H1 (cell line): ENCODE data around the gene BARHL2. TPM values are rescaled to one million over a fixed set of nuclear protein-coding genes. Genes with fewer than 3 reads are reported as not detected.

ENCODE experiments used
- CTCF ChIA-PET: fragments of 300-600 bp; sonication (Branson Sonifier 250); formaldehyde crosslinking; loops from one replicate; lab custom pipeline; 2021; ENCODE audit not compliant: partially characterized antibody; lab: Charles Lee
- POLR2A ChIA-PET: fragments of 300-600 bp; sonication (Branson Sonifier 250); formaldehyde crosslinking; loops from one replicate; lab custom pipeline; 2021; ENCODE audit warnings: inconsistent platforms; ENCODE audit not compliant: partially characterized antibody; lab: Charles Lee
- DNase-seq, 2 experiments: peaks; one replicate each; pipeline versions ENCODE4 v3.0.0 to v3.0.0-alpha.2; 2010 to 2022; ENCODE audit warnings: low spot score in 2 of 2, low read depth in 1 of 2, mixed read lengths in 1 of 2
- FAIRE-seq: peaks from 2 replicates; lab custom pipeline; 2011; peaks lifted over from hg19 to GRCh38; lab: Jason Lieb, UNC
- H2AFZ ChIP-seq: 2 replicates; pipeline ENCODE4 v1.8.1; 2012; ENCODE audit warnings: low read length, inconsistent platforms
- H2AK5ac ChIP-seq: 2 replicates; pipeline ENCODE4 v1.6.1; 2013; ENCODE audit warnings: low read depth, low read length
- H2BK120ac ChIP-seq: replicated peaks from 2 replicates; pipeline ENCODE3; 2013; ENCODE audit warnings: low read depth, low read length, inconsistent platforms
- H2BK12ac ChIP-seq: 2 replicates; pipeline ENCODE4 v1.6.1; 2013; ENCODE audit warnings: low read depth, low read length
- H2BK15ac ChIP-seq: 2 replicates; pipeline ENCODE4 v1.6.1; 2013; ENCODE audit warnings: low read length
- H2BK20ac ChIP-seq: 2 replicates; pipeline ENCODE4 v1.6.1; 2013; ENCODE audit warnings: low read length
- H2BK5ac ChIP-seq: 2 replicates; pipeline ENCODE4 v1.6.1; 2013; ENCODE audit warnings: low read depth, low read length
- H3K14ac ChIP-seq: 2 replicates; pipeline ENCODE4 v1.6.1; 2013; ENCODE audit warnings: inconsistent platforms; ENCODE audit not compliant: insufficient read length
- H3K18ac ChIP-seq: 2 replicates; pipeline ENCODE4 v1.6.1; 2013; ENCODE audit warnings: low read length; ENCODE audit errors: extremely low read depth
- H3K23ac ChIP-seq: 2 replicates; pipeline ENCODE4 v1.6.1; 2013; ENCODE audit warnings: inconsistent platforms; ENCODE audit not compliant: insufficient read length
- H3K23me2 ChIP-seq: 2 replicates; pipeline ENCODE4 v1.6.1; 2013; ENCODE audit warnings: low read depth, low read length
- H3K27ac ChIP-seq: 2 replicates; pipeline ENCODE4 v1.6.1; 2011; ENCODE audit warnings: low read depth, low read length, inconsistent platforms
- H3K27me3 ChIP-seq, 4 experiments: replicated peaks in 1 of 4; 1 replicate in 1 of 4; 2 replicates in 3 of 4; pipeline versions ENCODE4 v1.6.1 to v1.8.1; 2011 to 2013; ENCODE audit warnings: low read length in 3 of 4, mild to moderate bottlenecking in 3 of 4, inconsistent platforms in 2 of 4, mixed read lengths in 2 of 4, moderate library complexity in 1 of 4; ENCODE audit not compliant: control insufficient read depth in 3 of 4, insufficient read depth in 3 of 4; ENCODE audit errors: extremely low read depth in 1 of 4
- H3K36me3 ChIP-seq, 4 experiments: 2 replicates each; pipeline versions ENCODE4 v1.6.1 to v1.8.1; 2011 to 2013; ENCODE audit warnings: mild to moderate bottlenecking in 4 of 4, low read length in 3 of 4, moderate library complexity in 2 of 4, control low read depth in 1 of 4, inconsistent platforms in 1 of 4; ENCODE audit not compliant: insufficient read depth in 4 of 4, control insufficient read depth in 2 of 4
- H3K4ac ChIP-seq: replicated peaks from 2 replicates; pipeline ENCODE3; 2013; ENCODE audit warnings: low read length, low read depth, mixed read lengths, inconsistent platforms; ENCODE audit not compliant: insufficient read length
- H3K4me1 ChIP-seq, 4 experiments: replicated peaks in 1 of 4; 1 replicate in 1 of 4; 2 replicates in 3 of 4; pipeline versions ENCODE4 v1.6.1 to v1.8.1; 2011 to 2013; ENCODE audit warnings: low read length in 3 of 4, inconsistent platforms in 2 of 4, mixed read lengths in 1 of 4; ENCODE audit not compliant: insufficient read depth in 4 of 4, control insufficient read depth in 3 of 4
- H3K4me2 ChIP-seq, 2 experiments: 2 replicates each; pipeline versions ENCODE4 v1.6.1 to v1.8.1; 2011 to 2013; ENCODE audit warnings: low read depth in 2 of 2, low read length in 2 of 2, control low read depth in 1 of 2, inconsistent platforms in 1 of 2, mild to moderate bottlenecking in 1 of 2; ENCODE audit not compliant: insufficient read depth in 1 of 2
- H3K4me3 ChIP-seq, 4 experiments: fragments of 200-600, 300-600 bp in 1 of 4; sonication (generic), shearing (Covaris generic), sonication (Bioruptor Twin) in 1 of 4; 2 replicates each; pipeline versions ENCODE4 v1.5.1 to v1.8.1; 2011 to 2016; ENCODE audit warnings: low read length in 4 of 4, low read depth in 3 of 4, control low read depth in 2 of 4, inconsistent platforms in 2 of 4, mild to moderate bottlenecking in 2 of 4, mixed read lengths in 1 of 4, moderate library complexity in 1 of 4; ENCODE audit not compliant: insufficient read depth in 2 of 4; ENCODE audit errors: extremely low read depth in 1 of 4
- H3K56ac ChIP-seq: replicated peaks from 2 replicates; pipeline ENCODE3; 2013; ENCODE audit warnings: low read depth, mild to moderate bottlenecking, mixed read lengths, low read length, inconsistent platforms; ENCODE audit not compliant: insufficient read length
- H3K79me1 ChIP-seq: 2 replicates; pipeline ENCODE4 v1.6.1; 2013; ENCODE audit warnings: low read depth, low read length, control low read depth
- H3K79me2 ChIP-seq, 2 experiments: 2 replicates each; pipeline versions ENCODE4 v1.6.1 to v1.8.1; 2012 to 2013; ENCODE audit warnings: low read length in 2 of 2, mild to moderate bottlenecking in 2 of 2, inconsistent platforms in 1 of 2; ENCODE audit not compliant: insufficient read depth in 2 of 2, control insufficient read depth in 1 of 2
- H3K9ac ChIP-seq, 4 experiments: replicated peaks in 1 of 4; 1 replicate in 1 of 4; 2 replicates in 3 of 4; pipeline versions ENCODE4 v1.6.1 to v1.8.1; 2011 to 2013; ENCODE audit warnings: low read depth in 3 of 4, low read length in 3 of 4, control low read depth in 2 of 4, mild to moderate bottlenecking in 2 of 4, moderate library complexity in 2 of 4, inconsistent platforms in 1 of 4; ENCODE audit errors: extremely low read depth in 1 of 4
- H3K9me3 ChIP-seq, 2 experiments: 2 replicates each; pipeline versions ENCODE4 v1.6.1 to v1.8.1; 2012 to 2013; ENCODE audit warnings: mild to moderate bottlenecking in 2 of 2, moderate library complexity in 2 of 2, control low read depth in 1 of 2, inconsistent platforms in 1 of 2, low read depth in 1 of 2, low read length in 1 of 2, mixed read lengths in 1 of 2; ENCODE audit not compliant: insufficient read depth in 2 of 2
- H4K20me1 ChIP-seq, 2 experiments: replicated peaks in 1 of 2; 2 replicates each; pipeline versions ENCODE3 to v1.8.1; 2011 to 2013; ENCODE audit warnings: inconsistent platforms in 2 of 2, low read length in 2 of 2, mild to moderate bottlenecking in 1 of 2; ENCODE audit not compliant: insufficient read depth in 2 of 2, control insufficient read depth in 1 of 2
- H4K5ac ChIP-seq: 2 replicates; pipeline ENCODE4 v1.6.1; 2013; ENCODE audit warnings: low read length, low read depth, mixed read lengths, inconsistent platforms; ENCODE audit not compliant: insufficient read length
- H4K8ac ChIP-seq: 2 replicates; pipeline ENCODE4 v1.8.0; 2013; ENCODE audit warnings: mild to moderate bottlenecking, moderate library complexity, low read length, inconsistent platforms; ENCODE audit not compliant: insufficient read depth; ENCODE audit errors: extremely low read depth
- H4K91ac ChIP-seq: replicated peaks from 2 replicates; pipeline ENCODE3; 2013; ENCODE audit warnings: low read length, mixed read lengths, inconsistent platforms; ENCODE audit not compliant: insufficient read length
- BRCA1 ChIP-seq: IDR thresholded peaks from 2 replicates; pipeline ENCODE4 v1.6.1; 2012; ENCODE audit warnings: low read depth, low read length, improper control_type of control experiment
- CREB1 ChIP-seq: IDR thresholded peaks from 2 replicates; pipeline ENCODE4 v1.6.1; 2012; ENCODE audit warnings: inconsistent platforms
- EZH2 ChIP-seq: fragments of 200-600 bp; sonication (generic); IDR thresholded peaks from 2 replicates; pipeline ENCODE4 v1.7.1; 2012; ENCODE audit warnings: low read depth, mild to moderate bottlenecking, moderate library complexity, low read length, inconsistent platforms; ENCODE audit not compliant: severe bottlenecking
- JUN ChIP-seq: IDR thresholded peaks from 2 replicates; pipeline ENCODE4 v1.6.1; 2011; ENCODE audit warnings: low read depth, mild to moderate bottlenecking, improper control_type of control experiment, low read length
- MAFK ChIP-seq: IDR thresholded peaks from 2 replicates; pipeline ENCODE4 v1.6.1; 2012; ENCODE audit warnings: low read depth, mild to moderate bottlenecking, improper control_type of control experiment, low read length
- POU5F1 ChIP-seq: IDR thresholded peaks from 2 replicates; pipeline ENCODE4 v1.6.1; 2011; ENCODE audit warnings: low read depth, mild to moderate bottlenecking, low read length, moderate library complexity
- RFX5 ChIP-seq: IDR thresholded peaks from 2 replicates; pipeline ENCODE4 v1.6.1; 2011; ENCODE audit warnings: low read depth, low read length, improper control_type of control experiment, borderline replicate concordance
- RNF2 ChIP-seq: fragments of 200-900, 300-1000 bp; sonication (generic); IDR thresholded peaks from 2 replicates; pipeline ENCODE4 v1.7.1; 2016; ENCODE audit warnings: borderline replicate concordance, low read depth, mild to moderate bottlenecking, antibody characterized with exemption, low read length; ENCODE audit not compliant: poor library complexity, severe bottlenecking; ENCODE audit errors: missing control alignments
- TBP ChIP-seq: IDR thresholded peaks from 2 replicates; pipeline ENCODE4 v1.6.1; 2011; ENCODE audit warnings: low read depth, low read length, improper control_type of control experiment
- TCF12 ChIP-seq: IDR thresholded peaks from 2 replicates; pipeline ENCODE4 v1.6.1; 2011; ENCODE audit warnings: low read depth, mild to moderate bottlenecking, low read length
- YY1 ChIP-seq: IDR thresholded peaks from 2 replicates; pipeline ENCODE4 v1.6.1; 2011; ENCODE audit warnings: low read depth, mild to moderate bottlenecking, low read length
- WGBS, 2 experiments: shearing (Covaris generic) in 1 of 2; methylation state at CpG; one replicate each; pipeline versions ENCODE4 v1.1.6 to v1.1.7; 2013 to 2015; ENCODE audit warnings: low lambda C conversion rate in 2 of 2, mixed read lengths in 2 of 2, inconsistent platforms in 1 of 2, low coverage in 1 of 2, missing lambda C conversion rate in 1 of 2; ENCODE audit not compliant: insufficient replicate concordance in 2 of 2, insufficient coverage in 1 of 2, insufficient read length in 1 of 2; ENCODE audit errors: extremely low coverage in 1 of 2, missing lambda C conversion rate in 1 of 2; 5-methylcytosine and 5-hydroxymethylcytosine counted together
- polyA plus RNA-seq, 7 experiments: library from polyadenylated mRNA; depleted of rRNA in 3 of 7; stranded (reverse) in 5 of 7; unstranded in 2 of 7; fragments of >200 nt in 5 of 7; fragments of 200-250 nt in 2 of 7; gene quantifications; 1 replicate in 5 of 7; 2 replicates in 1 of 7; 4 replicates in 1 of 7; pipeline versions ENCODE4 v1.2.1 to v1.2.3, GENCODE V29; 2011 to 2013; ENCODE audit warnings: missing spikeins in 2 of 7, mixed read lengths in 2 of 7
- total RNA-seq: library from RNA; stranded (reverse); fragmentation: NEBNext Ultra II Directional; extraction: Animal tissue kit (Norgen Biotek cat#: 25700); gene quantifications from 2 replicates; pipeline ENCODE4 v1.2.1, GENCODE V29; 2021

The BARHL2 gene
- total and polyA plus RNA-seq, 2 of the 8 experiments (the other 6 are each of a cell fraction or from before 2014, with no cell fraction given): 0.15 TPM; not detected in 1

- H3K27ac ChIP-seq: no peak overlapping the region
- H3K9me3 ChIP-seq: peaks cover 4 to 11% of the 10 kb centered on the region in 2 experiments; a peak in 2 of 4 replicates
- H3K4me2 ChIP-seq: no peak overlapping the region
- no peaks in the 10 kb centered on the region for H3K4me1 ChIP-seq
- H2BK120ac ChIP-seq: no peak overlapping the region
- H3K79me1 ChIP-seq: no peaks in the 10 kb centered on the region
- H4K91ac ChIP-seq: no peak overlapping the region
- H3K79me2 ChIP-seq: no peaks in the 10 kb centered on the region
- no peaks in the 10 kb centered on the region for H4K20me1 ChIP-seq
- H2BK15ac ChIP-seq: no peak overlapping the region
- no peak overlapping the region for H3K4me3 ChIP-seq
- H2BK5ac ChIP-seq: no peak overlapping the region
- WGBS, 2 experiments: 90% methylated on average over 3 of the region's 3 CpGs; no CpG with 5 or more reads in 1 of the 2 experiments
- no peak overlapping the region for H3K18ac ChIP-seq
- no peak overlapping the region for H2BK20ac ChIP-seq
- no peak overlapping the region for H4K8ac ChIP-seq
- CTCF ChIA-PET: no interaction called here
- H3K9ac ChIP-seq: no peak overlapping the region
- FAIRE-seq (no peak), DNase-seq (no peak)
- no peak overlapping the region for H3K23ac ChIP-seq
- no peak overlapping the region for H2AK5ac ChIP-seq
- H3K4ac ChIP-seq: no peak overlapping the region
- no peak overlapping the region for H2AFZ ChIP-seq
- H4K5ac ChIP-seq: no peak overlapping the region
- TF ChIP-seq POU5F1 (no peak), TCF12 (no peak), EZH2 (no peak), RNF2 (no peak), JUN (no peak), CREB1 (no peak), BRCA1 (no peak), TBP (no peak), YY1 (no peak), RFX5 (no peak), MAFK (no peak)
- no peak overlapping the region for H3K56ac ChIP-seq
- H3K14ac ChIP-seq: no peak overlapping the region
- H3K23me2 ChIP-seq: no peaks in the 10 kb centered on the region
- POLR2A ChIA-PET: no interaction called here
- no peak overlapping the region for H2BK12ac ChIP-seq
- no peaks in the 10 kb centered on the region for H3K36me3 ChIP-seq
- H3K27me3 ChIP-seq: no peaks in the 10 kb centered on the region
These were observed 45.4 kb downstream of the BARHL2 start for GRCh38 chr1:90671741-90672140.
